CD14-positive monocyte (primary cell): Measurements from ENCODE around the gene CCDC197. TPM values are rescaled to one million over a fixed set of nuclear protein-coding genes. Genes with fewer than 3 reads are reported as not detected.
A peak's percentile ranks its signal among the peaks of the same experiment; 100 is the strongest.

ENCODE experiments used
- DNase-seq, 3 donors: peaks; one replicate each; pipeline ENCODE4 v3.0.0-alpha.2; 2011 to 2022
- H2AFZ ChIP-seq: 2 replicates; pipeline ENCODE4 v1.6.0; 2012; ENCODE audit warnings: mild to moderate bottlenecking, low read depth, low read length, inconsistent platforms; ENCODE audit not compliant: insufficient read depth, poor library complexity, severe bottlenecking
- H3K27ac ChIP-seq, 2 donors: 1 replicate in 1 of 2; 2 replicates in 1 of 2; pipeline ENCODE4 v1.5.1; 2012 to 2013; ENCODE audit warnings: low read length in 2 of 2, control low read depth in 1 of 2, inconsistent platforms in 1 of 2, low read depth in 1 of 2, mild to moderate bottlenecking in 1 of 2
- H3K27me3 ChIP-seq, 2 donors: one replicate each; pipeline versions ENCODE4 v1.6.0 to v1.6.1; 2011 to 2013; ENCODE audit warnings: low read length in 2 of 2; ENCODE audit not compliant: control insufficient read depth in 2 of 2, insufficient read depth in 2 of 2
- H3K36me3 ChIP-seq, 2 donors: replicated peaks in 1 of 2; 1 replicate in 1 of 2; 2 replicates in 1 of 2; pipeline versions ENCODE4 v1.5.1 to v1.6.1; 2012 to 2013; ENCODE audit warnings: low read length in 2 of 2, control low read depth in 1 of 2, inconsistent platforms in 1 of 2, mild to moderate bottlenecking in 1 of 2; ENCODE audit not compliant: insufficient read depth in 2 of 2, control insufficient read depth in 1 of 2
- H3K4me1 ChIP-seq, 2 donors: 1 replicate in 1 of 2; 2 replicates in 1 of 2; pipeline versions ENCODE4 v1.5.1 to v1.6.1; 2012 to 2013; ENCODE audit warnings: low read length in 2 of 2, control low read depth in 1 of 2, inconsistent platforms in 1 of 2, mild to moderate bottlenecking in 1 of 2, moderate library complexity in 1 of 2; ENCODE audit not compliant: insufficient read depth in 2 of 2, control insufficient read depth in 1 of 2
- H3K4me2 ChIP-seq: replicated peaks from 2 replicates; pipeline ENCODE3; 2012; ENCODE audit warnings: low read length, moderate library complexity, mild to moderate bottlenecking; ENCODE audit not compliant: poor library complexity, severe bottlenecking; ENCODE audit errors: extremely low read depth
- H3K4me3 ChIP-seq, 3 experiments: fragments of 200-600 bp in 1 of 3; sonication (generic) in 1 of 3; replicated peaks in 1 of 3; 1 replicate in 2 of 3; 2 replicates in 1 of 3; pipeline ENCODE4 v1.5.1; 2011 to 2013; ENCODE audit warnings: low read length in 3 of 3, mild to moderate bottlenecking in 3 of 3, control low read depth in 2 of 3, low read depth in 2 of 3, inconsistent platforms in 1 of 3, moderate library complexity in 1 of 3
- H3K79me2 ChIP-seq: 2 replicates; pipeline ENCODE4 v1.6.0; 2012; ENCODE audit warnings: mild to moderate bottlenecking, control low read depth, inconsistent platforms, low read length, moderate library complexity; ENCODE audit not compliant: insufficient read depth
- H3K9ac ChIP-seq: 2 replicates; pipeline ENCODE4 v1.6.0; 2017; ENCODE audit warnings: low read length, mild to moderate bottlenecking; ENCODE audit not compliant: insufficient read depth, poor library complexity, severe bottlenecking
- H3K9me3 ChIP-seq, 2 donors: replicated peaks in 1 of 2; 1 replicate in 1 of 2; 2 replicates in 1 of 2; pipeline versions ENCODE4 v1.5.1 to v1.6.1; 2012 to 2013; ENCODE audit warnings: low read length in 2 of 2, control low read depth in 1 of 2; ENCODE audit not compliant: control insufficient read depth in 1 of 2, insufficient read depth in 1 of 2
- H4K20me1 ChIP-seq: 2 replicates; pipeline ENCODE4 v1.6.0; 2012; ENCODE audit warnings: mild to moderate bottlenecking, low read length, control low read depth, moderate library complexity; ENCODE audit not compliant: insufficient read depth
- H3K27ac Mint-ChIP-seq, 7 donors: one replicate each; pipeline ENCODE4 v1.8.0; 2020; ENCODE audit warnings: mild to moderate bottlenecking in 7 of 7, mixed read lengths in 7 of 7, moderate library complexity in 6 of 7, inconsistent platforms in 2 of 7
- H3K27me3 Mint-ChIP-seq, 3 donors: one replicate each; pipeline ENCODE4 v1.8.0; 2021 to 2022; ENCODE audit warnings: low read depth in 3 of 3, mild to moderate bottlenecking in 3 of 3, mixed read lengths in 3 of 3, moderate library complexity in 3 of 3, inconsistent platforms in 1 of 3
- H3K36me3 Mint-ChIP-seq, 2 donors: one replicate each; pipeline ENCODE4 v1.8.0; 2020; ENCODE audit warnings: mixed read lengths in 2 of 2, inconsistent platforms in 1 of 2, mild to moderate bottlenecking in 1 of 2
- H3K4me1 Mint-ChIP-seq: one replicate; pipeline ENCODE4 v1.8.0; 2020; ENCODE audit warnings: mild to moderate bottlenecking, mixed read lengths
- H3K4me3 Mint-ChIP-seq, 2 donors: one replicate each; pipeline ENCODE4 v1.8.0; 2020; ENCODE audit warnings: mild to moderate bottlenecking in 2 of 2, mixed read lengths in 2 of 2, moderate library complexity in 1 of 2
- H3K9me3 Mint-ChIP-seq, 7 donors: one replicate each; pipeline ENCODE4 v1.8.0; 2020 to 2022; ENCODE audit warnings: mixed read lengths in 7 of 7, mild to moderate bottlenecking in 6 of 7, moderate library complexity in 6 of 7, inconsistent platforms in 2 of 7
- CTCF ChIP-seq: fragments of 200-600 bp; IDR thresholded peaks from one replicate; pipeline ENCODE4 v1.8.0; 2022; ENCODE audit warnings: antibody characterized with exemption, mild to moderate bottlenecking
- WGBS: methylation state at CpG from one replicate; pipeline ENCODE4 v1.1.5; 2013; ENCODE audit warnings: missing lambda C conversion rate; ENCODE audit not compliant: insufficient coverage; 5-methylcytosine and 5-hydroxymethylcytosine counted together
- intact Hi-C, 2 donors: fragments of 100-400 bp; cut with micrococcal nuclease; formaldehyde crosslinking; loops; one replicate each; pipeline versions ENCODE4 v1.15.0 to v1.15.1; 2023
- polyA plus RNA-seq, 3 donors: library from polyadenylated mRNA; depleted of rRNA in 1 of 3; unstranded in 2 of 3; stranded (reverse) in 1 of 3; fragments of 300-500 nt in 2 of 3; fragments of >200 nt in 1 of 3; fragmentation: Illumina TruSeq in 2 of 3; gene quantifications; 1 replicate in 2 of 3; 2 replicates in 1 of 3; pipeline ENCODE4 v1.2.3, GENCODE V29; 2012 to 2021

CCDC197 gene
- polyA plus RNA-seq, 3 donors, result not detected

DNA sequence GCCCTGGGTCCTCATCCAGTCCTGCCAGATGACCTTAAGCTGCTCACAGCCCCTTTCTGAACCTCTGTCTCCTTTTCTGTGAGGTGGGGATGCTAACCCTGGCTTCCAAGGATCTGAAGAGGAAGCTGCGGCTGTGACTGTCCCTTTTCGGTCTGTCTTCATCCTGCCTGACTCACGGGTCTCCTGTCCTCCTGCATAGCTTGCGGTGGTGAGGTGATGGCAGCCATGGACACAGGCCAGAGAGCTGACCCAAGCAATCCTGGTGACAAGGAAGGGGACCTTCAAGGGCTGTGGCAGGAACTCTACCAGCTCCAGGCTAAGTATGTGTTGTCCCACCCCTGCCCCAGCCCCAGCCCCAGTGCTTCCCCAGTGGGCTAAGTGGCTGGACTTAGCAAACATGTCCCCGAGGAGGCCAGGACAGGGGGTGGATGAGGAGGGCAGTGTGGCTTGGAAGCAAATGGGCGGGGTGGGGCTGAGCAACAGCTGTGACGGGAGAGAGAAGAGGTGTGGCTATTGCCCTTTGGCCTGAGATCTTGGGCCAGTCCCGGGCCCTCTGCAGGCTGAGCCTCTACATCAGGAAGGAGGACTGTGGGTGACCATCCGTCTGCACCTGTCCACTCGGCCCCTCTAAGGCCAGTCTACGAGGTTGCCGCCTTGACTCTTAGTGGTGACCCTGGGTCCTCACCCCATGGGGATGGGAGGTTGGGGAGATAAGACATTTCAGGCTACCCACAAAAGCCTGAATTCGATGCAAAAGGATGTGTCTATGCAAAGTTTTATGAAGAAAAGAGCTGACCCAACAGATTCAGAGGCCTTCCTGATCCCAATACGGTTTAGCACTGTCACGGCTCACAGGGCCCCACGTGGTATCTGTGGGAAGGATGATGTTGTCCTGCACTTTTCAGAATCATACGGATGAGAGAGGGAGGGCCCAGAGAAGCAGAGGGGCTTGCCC lies 1.1 kb downstream of the CCDC197 start:
- H3K27me3 Mint-ChIP-seq, result peaks cover 8 to 27% (median 15%) of the 10 kb centered on the region in 3 donors
- H3K27ac Mint-ChIP-seq, result peak overlapping the region in 1 of 7 donors; percentile 57
- WGBS, result 82% methylated on average over 11 of the region's 17 CpGs
- H3K36me3 ChIP-seq, result no peaks in the 10 kb centered on the region
- no peaks in the 10 kb centered on the region for H3K9me3 ChIP-seq
- no peaks in the 10 kb centered on the region for H4K20me1 ChIP-seq
- H3K4me1 ChIP-seq, result no peaks in the 10 kb centered on the region
- H3K9me3 Mint-ChIP-seq, result no peaks in the 10 kb centered on the region
- no peaks in the 10 kb centered on the region for H3K79me2 ChIP-seq
- peaks cover 4% of the 10 kb centered on the region for H3K4me1 Mint-ChIP-seq
- peak in 1 of 3 donors; percentile 52 for DNase-seq
- H3K27ac ChIP-seq, result no peak overlapping the region
- no peak overlapping the region for H3K4me3 Mint-ChIP-seq
- H3K27me3 ChIP-seq, result no peaks in the 10 kb centered on the region
- TF ChIP-seq CTCF, result no peak
- no peak overlapping the region for H3K4me2 ChIP-seq
- no peak overlapping the region for H3K9ac ChIP-seq
- H3K4me3 ChIP-seq, result no peak overlapping the region
- no peaks in the 10 kb centered on the region for H3K36me3 Mint-ChIP-seq
- intact Hi-C loops, result no loop called here
- no peak overlapping the region for H2AFZ ChIP-seq

DNA sequence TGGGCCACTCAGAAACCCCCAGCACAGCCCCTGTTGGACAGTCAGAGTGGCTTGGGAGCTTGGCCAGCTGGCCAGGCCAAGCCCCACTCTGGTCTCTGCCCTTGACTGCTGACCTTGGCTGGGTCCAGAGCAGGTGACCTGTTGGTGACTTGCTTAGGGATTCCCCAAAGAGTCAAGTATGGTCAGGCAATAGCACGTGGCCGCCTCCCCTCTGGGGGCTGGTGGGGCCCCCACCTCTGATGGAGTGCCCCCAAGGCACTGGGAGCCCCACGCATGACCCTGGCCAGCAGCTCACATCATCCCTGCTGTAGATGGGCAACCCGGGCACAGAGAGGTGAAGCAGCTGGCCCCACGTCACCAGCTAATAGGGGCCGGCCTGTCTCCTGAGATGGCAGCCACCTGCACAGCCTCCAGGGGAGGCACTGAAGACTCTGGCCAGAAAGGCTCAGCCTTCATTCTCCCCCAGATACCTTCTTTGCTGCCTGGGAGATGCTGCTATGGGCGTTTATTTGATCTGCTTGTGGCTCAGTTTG lies 1.8 kb downstream of the CCDC197 start:
- H3K27me3 Mint-ChIP-seq, result peaks cover 11 to 30% (median 15%) of the 10 kb centered on the region in 3 donors
- H3K36me3 Mint-ChIP-seq, result no peaks in the 10 kb centered on the region
- Histone ChIP-seq H3K4me1 (no peaks in the 10 kb centered on the region), H3K4me2 (no peak overlapping the region), H4K20me1 (no peaks in the 10 kb centered on the region), H3K79me2 (no peaks in the 10 kb centered on the region), H3K4me3 (no peak overlapping the region), H3K9ac (no peak overlapping the region), H2AFZ (no peak overlapping the region), H3K36me3 (no peaks in the 10 kb centered on the region), H3K27me3 (no peaks in the 10 kb centered on the region), H3K27ac (no peak overlapping the region), H3K9me3 (no peaks in the 10 kb centered on the region)
- H3K4me3 Mint-ChIP-seq, result no peak overlapping the region
- peaks cover 4% of the 10 kb centered on the region for H3K4me1 Mint-ChIP-seq
- intact Hi-C loops, result no loop called here
- 98% methylated on average over 6 of the region's 7 CpGs for WGBS
- peak overlapping the region in 1 of 7 donors; percentile 57 for H3K27ac Mint-ChIP-seq
- no peak for DNase-seq
- H3K9me3 Mint-ChIP-seq, result no peaks in the 10 kb centered on the region
- TF ChIP-seq CTCF, result no peak
